ENCODE measurements around the gene SLC35E4.

SLC35E4 gene

GRCh38 chr22:30607300-30607930 lies 28.2 kb upstream of the SLC35E4 start:
- Histone ChIP-seq H3K4me3 (ENCODE audit: low read length) (peak overlapping the region; percentile 89), H3K27ac (ENCODE audit: low read length) (no peak overlapping the region), H3K79me2 (ENCODE audit: low read length) (no peaks in the 10 kb centered on the region), H4K20me1 (ENCODE audit: insufficient read depth, low read length) (no peaks in the 10 kb centered on the region), H3K27me3 (ENCODE audit: low read depth, low read length) (no peaks in the 10 kb centered on the region), H3K36me3 (replicated peaks; ENCODE audit: low read depth, low read length) (no peaks in the 10 kb centered on the region), H3K9me3 (ENCODE audit: insufficient read depth, low read length) (no peaks in the 10 kb centered on the region), H3K4me2 (ENCODE audit: low read length) (peak overlapping the region; percentile 93), H3K9ac (ENCODE audit: low read length) (peak overlapping the region; percentile 66; the same call in 1 of the 2 replicates), H3K4me1 (ENCODE audit: low read length) (peaks cover 49% of the 10 kb centered on the region), H2AFZ (ENCODE audit: low read depth, low read length) (peak overlapping the region; percentile 97)
- TF ChIP-seq EZH2phosphoT487 (IDR thresholded peaks at IDR 0.05; ENCODE audit: low read depth) (no peak), CTCF (IDR thresholded peaks at IDR 0.05; ENCODE audit: low read depth, low read length) (no peak)

GRCh38 chr22:30607939-30608338 lies 27.6 kb upstream of the SLC35E4 start:
- Histone ChIP-seq H3K4me1 (ENCODE audit: low read length) (peaks cover 49% of the 10 kb centered on the region), H3K27ac (ENCODE audit: low read length) (no peak overlapping the region), H3K36me3 (replicated peaks; ENCODE audit: low read depth, low read length) (no peaks in the 10 kb centered on the region), H3K9ac (ENCODE audit: low read length) (no peak overlapping the region), H2AFZ (ENCODE audit: low read depth, low read length) (no peak overlapping the region), H3K4me3 (ENCODE audit: low read length) (peak overlapping the region; percentile 9; the same call in 1 of the 2 replicates), H3K27me3 (ENCODE audit: low read depth, low read length) (no peaks in the 10 kb centered on the region), H3K4me2 (ENCODE audit: low read length) (peak overlapping the region; percentile 93), H4K20me1 (ENCODE audit: insufficient read depth, low read length) (no peaks in the 10 kb centered on the region), H3K9me3 (ENCODE audit: insufficient read depth, low read length) (no peaks in the 10 kb centered on the region), H3K79me2 (ENCODE audit: low read length) (no peaks in the 10 kb centered on the region)
- TF ChIP-seq CTCF (IDR thresholded peaks at IDR 0.05; ENCODE audit: low read depth, low read length) (no peak), EZH2phosphoT487 (IDR thresholded peaks at IDR 0.05; ENCODE audit: low read depth) (no peak)

GRCh38 chr22:30609260-30610185 lies 26.1 kb upstream of the SLC35E4 start:
- no peaks in the 10 kb centered on the region for H3K27me3 ChIP-seq (ENCODE audit: low read depth, low read length)
- no peaks in the 10 kb centered on the region for H3K36me3 ChIP-seq (replicated peaks; ENCODE audit: low read depth, low read length)
- peak overlapping the region; percentile 26; the same call in 1 of the 2 replicates for H2AFZ ChIP-seq (ENCODE audit: low read depth, low read length)
- H4K20me1 ChIP-seq (ENCODE audit: insufficient read depth, low read length), result no peaks in the 10 kb centered on the region
- H3K4me1 ChIP-seq (ENCODE audit: low read length), result peaks cover 49% of the 10 kb centered on the region
- H3K4me3 ChIP-seq (ENCODE audit: low read length), result peak overlapping the region; percentile 50
- H3K4me2 ChIP-seq (ENCODE audit: low read length), result peak overlapping the region; percentile 93
- H3K27ac ChIP-seq (ENCODE audit: low read length), result peak overlapping the region; percentile 14; the same call in 1 of the 2 replicates
- H3K9me3 ChIP-seq (ENCODE audit: insufficient read depth, low read length), result no peaks in the 10 kb centered on the region
- H3K9ac ChIP-seq (ENCODE audit: low read length), result peak overlapping the region; percentile 14; the same call in 1 of the 2 replicates
- TF ChIP-seq CTCF (IDR thresholded peaks at IDR 0.05; ENCODE audit: low read depth, low read length) (no peak), EZH2phosphoT487 (IDR thresholded peaks at IDR 0.05; ENCODE audit: low read depth) (no peak)
- H3K79me2 ChIP-seq (ENCODE audit: low read length), result no peaks in the 10 kb centered on the region

- Histone ChIP-seq H3K4me3 (ENCODE audit: low read length) (no peak overlapping the region), H3K4me1 (ENCODE audit: low read length) (peaks cover 47% of the 10 kb centered on the region), H3K27ac (ENCODE audit: low read length) (no peak overlapping the region), H3K27me3 (ENCODE audit: low read depth, low read length) (no peaks in the 10 kb centered on the region), H2AFZ (ENCODE audit: low read depth, low read length) (no peak overlapping the region), H3K9me3 (ENCODE audit: insufficient read depth, low read length) (no peaks in the 10 kb centered on the region), H3K4me2 (ENCODE audit: low read length) (no peak overlapping the region), H4K20me1 (ENCODE audit: insufficient read depth, low read length) (no peaks in the 10 kb centered on the region), H3K36me3 (replicated peaks; ENCODE audit: low read depth, low read length) (no peaks in the 10 kb centered on the region), H3K9ac (ENCODE audit: low read length) (no peak overlapping the region), H3K79me2 (ENCODE audit: low read length) (no peaks in the 10 kb centered on the region)
- TF ChIP-seq EZH2phosphoT487 (IDR thresholded peaks at IDR 0.05; ENCODE audit: low read depth) (no peak), CTCF (IDR thresholded peaks at IDR 0.05; ENCODE audit: low read depth, low read length) (no peak)
These were observed 25.3 kb upstream of the SLC35E4 start for GRCh38 chr22:30610299-30610698.
